ENCODE measurements around the gene VGLL3. TPM values are rescaled to one million over a fixed set of nuclear protein-coding genes. Genes with fewer than 3 reads are reported as not detected.

VGLL3 gene
- total and polyA plus RNA-seq, 2 experiments from 2014 or later = 0.06 to 0.29 TPM

GRCh38 chr3:86993704-86994103 lies 2.8 kb upstream of the VGLL3 start:
- no peaks in the 10 kb centered on the region for H3K4me1 ChIP-seq (ENCODE audit: low read depth)
- H3K27ac ChIP-seq = no peak overlapping the region
- peaks cover 29% of the 10 kb centered on the region for H3K27me3 ChIP-seq
- DNase-seq (ENCODE audit: low read depth in 1 of 2, low spot score in 1 of 2) = no peak
- no peaks in the 10 kb centered on the region for H3K36me3 ChIP-seq
- no peaks in the 10 kb centered on the region for H3K9me3 ChIP-seq (ENCODE audit: low read depth)
- H3K4me3 ChIP-seq = no peak overlapping the region
- no peak for TF ChIP-seq CTCF (IDR thresholded peaks at IDR 0.05; ENCODE audit: low read depth, low read length)

GRCh38 chr3:86991840-86992435 lies 989 bp upstream of the VGLL3 start:
- Histone ChIP-seq H3K27me3 (peaks cover 46% of the 10 kb centered on the region), H3K27ac (no peak overlapping the region), H3K4me1 (ENCODE audit: low read depth) (no peaks in the 10 kb centered on the region), H3K9me3 (ENCODE audit: low read depth) (no peaks in the 10 kb centered on the region), H3K4me3 (no peak overlapping the region), H3K36me3 (no peaks in the 10 kb centered on the region)
- TF ChIP-seq CTCF (IDR thresholded peaks at IDR 0.05; ENCODE audit: low read depth, low read length) = no peak
- DNase-seq (ENCODE audit: low read depth in 1 of 2, low spot score in 1 of 2) = no peak

- Histone ChIP-seq H3K4me3 (peak overlapping the region; percentile 65), H3K27ac (no peak overlapping the region), H3K27me3 (peaks cover 51% of the 10 kb centered on the region), H3K9me3 (ENCODE audit: low read depth) (no peaks in the 10 kb centered on the region), H3K36me3 (no peaks in the 10 kb centered on the region), H3K4me1 (ENCODE audit: low read depth) (no peaks in the 10 kb centered on the region)
- TF ChIP-seq CTCF (IDR thresholded peaks at IDR 0.05; ENCODE audit: low read depth, low read length) = no peak
- no peak for DNase-seq (ENCODE audit: low read depth in 1 of 2, low spot score in 1 of 2)
Measured at GRCh38 chr3:86991482-86991815, 500 bp upstream of the VGLL3 start.

GRCh38 chr3:86990012-86990733 lies 776 bp downstream of the VGLL3 start:
- Histone ChIP-seq H3K9me3 (ENCODE audit: low read depth) (no peaks in the 10 kb centered on the region), H3K27me3 (peaks cover 62% of the 10 kb centered on the region), H3K36me3 (no peaks in the 10 kb centered on the region), H3K4me1 (ENCODE audit: low read depth) (no peaks in the 10 kb centered on the region), H3K27ac (no peak overlapping the region), H3K4me3 (peak overlapping the region; percentile 65)
- no peak for DNase-seq (ENCODE audit: low read depth in 1 of 2, low spot score in 1 of 2)
- TF ChIP-seq CTCF (IDR thresholded peaks at IDR 0.05; ENCODE audit: low read depth, low read length) = no peak

- Histone ChIP-seq H3K27ac (no peak overlapping the region), H3K4me1 (ENCODE audit: low read depth) (no peaks in the 10 kb centered on the region)
- TF ChIP-seq CTCF (IDR thresholded peaks at IDR 0.05; ENCODE audit: low read depth, low read length) = no peak
Measured at GRCh38 chr3:86989611-86990010, 1.3 kb downstream of the VGLL3 start.

More at GRCh38 chr3:86989611-86990010, 1.3 kb downstream of the VGLL3 start:
- Histone ChIP-seq H3K9me3 (ENCODE audit: low read depth) (no peaks in the 10 kb centered on the region), H3K27me3 (peaks cover 65% of the 10 kb centered on the region), H3K36me3 (no peaks in the 10 kb centered on the region), H3K4me3 (no peak overlapping the region)
- no peak for DNase-seq (ENCODE audit: low read depth in 1 of 2, low spot score in 1 of 2)

Measured in cardiac muscle cell (in vitro differentiated cells and primary cell).